AG04450 (cell line): ENCODE data around the gene SOWAHC. TPM values are rescaled to one million over a fixed set of nuclear protein-coding genes. Genes with fewer than 3 reads are reported as not detected.

Experiments
- CTCF ChIA-PET: fragments of 300-600, 350-600 bp; formaldehyde crosslinking; extraction: SDS; loops from one replicate; lab custom pipeline; 2022; ENCODE audit warnings: antibody characterized with exemption, inconsistent platforms; lab: Charles Lee
- POLR2A ChIA-PET: fragments of 350-600 bp; formaldehyde crosslinking; extraction: SDS; loops from one replicate; lab custom pipeline; 2021; ENCODE audit warnings: antibody characterized with exemption, inconsistent platforms; lab: Yijun Ruan, JAX
- DNase-seq: peaks from one replicate; pipeline ENCODE4 v3.0.0-alpha.2; 2011; ENCODE audit warnings: low read depth, low spot score
- H3K27ac ChIP-seq: one replicate; pipeline ENCODE4 v1.5.1; 2012; ENCODE audit warnings: low read depth, low read length, control low read depth
- H3K27me3 ChIP-seq: one replicate; pipeline ENCODE4 v1.6.0; 2012; ENCODE audit warnings: low read length; ENCODE audit not compliant: control insufficient read depth, insufficient read depth
- H3K4me3 ChIP-seq: 2 replicates; pipeline ENCODE4 v1.5.1; 2011; ENCODE audit warnings: mild to moderate bottlenecking, low read depth, low read length, control low read depth
- H3K9me3 ChIP-seq: 2 replicates; pipeline ENCODE4 v1.5.1; 2012; ENCODE audit warnings: low read length; ENCODE audit not compliant: control insufficient read depth, insufficient read depth
- CTCF ChIP-seq: IDR thresholded peaks from 2 replicates; pipeline ENCODE4 v1.5.1; 2011; ENCODE audit warnings: low read depth, low read length, control low read depth, inconsistent platforms
- polyA plus RNA-seq: library from polyadenylated mRNA; depleted of rRNA; stranded (reverse); fragments of >200 nt; gene quantifications from 2 replicates; pipeline ENCODE4 v1.2.3, GENCODE V29; 2011

Gene SOWAHC
- polyA plus RNA-seq, 1 experiment: 4.6 TPM

DNA sequence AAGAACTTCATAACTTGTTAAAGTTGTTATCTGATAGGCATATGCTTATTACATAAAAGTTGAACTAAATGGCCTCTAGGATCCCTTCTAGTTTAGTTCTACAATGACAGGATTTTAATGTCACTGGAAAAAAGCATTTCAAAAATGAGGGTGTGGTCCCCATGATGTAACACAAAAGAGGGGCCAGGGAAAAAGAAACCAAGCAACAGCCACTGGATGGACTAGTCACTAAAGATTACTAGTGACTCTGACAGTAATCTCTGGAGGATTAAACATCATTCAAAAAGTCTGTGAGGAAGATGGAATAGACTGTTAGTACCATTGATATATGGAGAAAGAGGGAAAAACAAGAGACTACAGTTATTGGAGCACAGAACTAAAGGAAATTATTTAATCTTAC lies 23.0 kb upstream of the SOWAHC start:
- no peaks in the 10 kb centered on the region for H3K27me3 ChIP-seq
- no peak overlapping the region for H3K4me3 ChIP-seq
- ChIA-PET POLR2A (no interaction called here), CTCF (no interaction called here)
- no peak overlapping the region for H3K27ac ChIP-seq
- DNase-seq: no peak
- TF ChIP-seq CTCF: no peak
- no peaks in the 10 kb centered on the region for H3K9me3 ChIP-seq

- ChIA-PET POLR2A (no interaction called here), CTCF (no interaction called here)
- Histone ChIP-seq H3K27me3 (no peaks in the 10 kb centered on the region), H3K9me3 (no peaks in the 10 kb centered on the region), H3K4me3 (no peak overlapping the region), H3K27ac (no peak overlapping the region)
- no peak for TF ChIP-seq CTCF
- no peak for DNase-seq
These were observed 21.3 kb upstream of the SOWAHC start for GRCh38 chr2:109592905-109593304.

DNA sequence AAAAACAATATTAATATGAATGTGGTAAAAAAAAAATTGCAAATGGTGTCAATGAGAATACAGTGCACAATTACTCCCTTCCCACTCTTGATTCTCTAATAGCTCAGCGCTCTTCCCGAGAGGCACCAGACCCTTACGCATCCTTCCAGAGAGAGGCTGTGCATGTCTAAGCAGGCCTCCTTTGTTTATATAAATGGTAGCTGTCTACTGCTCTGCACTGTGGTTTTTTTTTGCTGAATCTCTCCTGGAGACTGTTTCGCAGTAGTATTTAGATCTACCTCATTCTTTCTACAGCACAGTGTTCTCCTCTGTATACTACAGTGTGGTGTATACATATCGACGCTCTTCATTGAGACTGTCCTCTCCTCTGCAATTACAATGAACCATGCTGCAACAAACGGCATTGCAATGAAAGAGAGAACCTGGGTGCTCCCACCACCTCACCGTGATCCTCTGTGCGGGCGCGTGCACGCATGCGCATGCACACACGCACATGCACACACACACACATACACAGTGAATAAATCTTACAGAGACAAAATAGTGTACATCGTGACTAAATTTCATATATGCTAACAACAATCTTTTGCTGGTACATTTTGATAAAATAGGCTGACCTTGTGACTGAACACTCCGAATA lies 19.8 kb upstream of the SOWAHC start:
- ChIA-PET CTCF (interaction anchor here (1.4 kb wide), 1 partner anchor 48 kb away, joined by 5 read pairs; no protein-coding TSS in a partner anchor), POLR2A (interaction anchor here (1.0 kb wide), 1 partner anchor 20 kb away, joined by 3 read pairs; the partner anchor contains the start of genes SEPTIN10 and SOWAHC)
- H3K27me3 ChIP-seq: no peaks in the 10 kb centered on the region
- no peak overlapping the region for H3K27ac ChIP-seq
- TF ChIP-seq CTCF: no peak
- H3K4me3 ChIP-seq: no peak overlapping the region
- DNase-seq: no peak
- no peaks in the 10 kb centered on the region for H3K9me3 ChIP-seq

DNA sequence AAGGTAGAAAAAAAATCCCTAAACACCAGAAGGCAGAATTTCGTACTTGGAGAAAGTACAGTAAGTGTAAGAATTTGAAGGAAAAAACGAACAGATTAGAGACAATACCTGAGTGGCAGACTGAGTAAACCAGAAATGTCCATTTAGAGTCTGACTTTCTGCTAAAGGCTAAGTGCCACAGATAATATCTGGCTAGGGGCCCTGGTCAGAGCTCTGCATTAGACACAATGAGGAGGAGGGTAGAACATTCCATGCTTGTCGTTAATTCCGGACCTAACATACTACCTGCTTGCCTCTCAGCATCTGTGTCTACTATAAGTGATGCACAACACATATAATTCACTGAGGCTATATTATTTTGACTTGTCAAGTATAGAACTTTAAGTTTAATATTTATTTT lies 18.5 kb upstream of the SOWAHC start:
- TF ChIP-seq CTCF: no peak
- no peak overlapping the region for H3K27ac ChIP-seq
- POLR2A ChIA-PET: no interaction called here
- H3K9me3 ChIP-seq: no peaks in the 10 kb centered on the region
- DNase-seq: no peak
- CTCF ChIA-PET: no interaction called here
- H3K27me3 ChIP-seq: no peaks in the 10 kb centered on the region
- no peak overlapping the region for H3K4me3 ChIP-seq

DNA sequence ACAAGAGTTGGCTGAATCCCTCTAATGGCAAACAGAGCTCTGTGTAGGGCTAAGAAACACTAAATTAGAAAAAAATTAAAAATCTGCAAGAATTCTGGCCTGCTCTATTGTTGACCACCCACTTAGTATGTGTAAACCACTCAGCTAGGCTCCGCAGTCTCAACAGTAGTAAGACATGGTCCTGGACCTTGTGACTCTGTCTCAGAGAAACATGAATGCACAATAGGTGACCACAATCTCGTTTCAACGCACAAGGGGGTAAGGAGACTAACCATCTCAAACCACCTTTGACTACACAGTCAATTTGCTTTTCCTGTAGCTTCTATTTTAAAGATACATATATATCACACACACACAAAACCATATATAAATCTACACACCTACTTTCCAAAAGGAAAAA lies 16.9 kb upstream of the SOWAHC start:
- Histone ChIP-seq H3K4me3 (no peak overlapping the region), H3K27ac (no peak overlapping the region), H3K9me3 (no peaks in the 10 kb centered on the region), H3K27me3 (no peaks in the 10 kb centered on the region)
- DNase-seq: no peak
- ChIA-PET POLR2A (no interaction called here), CTCF (interaction anchor here (1.1 kb wide), 2 partner anchors 51 to 139 kb away, joined by 4 to 6 read pairs; no protein-coding TSS in a partner anchor)
- TF ChIP-seq CTCF: no peak
